Hepatic stellate cell (primary cell): ENCODE measurements around the gene LILRA1.
"Not testable (repeated sequence)": the region's sequence is repeated elsewhere in the genome, so short reads cannot be mapped to it uniquely, and the experiment has no call there.

Experiments used
- DNase-seq: peaks from one replicate; pipeline ENCODE4 v3.0.0; 2011; ENCODE audit warnings: low spot score

The LILRA1 gene

GRCh38 chr19:54593445-54593844, at the start of gene LILRA1:
Gene LILRA1 (plus strand): TSS chr19:54593632. CDS start chr19:54594245, 613 bp downstream.
- not testable (repeated sequence) for DNase-seq

GRCh38 chr19:54548806-54549205, 44.6 kb upstream of the LILRA1 start:
- no peak for DNase-seq

GRCh38 chr19:54549224-54549623, 44.2 kb upstream of the LILRA1 start:
- no peak for DNase-seq

- no peak for DNase-seq
These were observed 42.1 kb upstream of the LILRA1 start for GRCh38 chr19:54551293-54551692.

- no peak for DNase-seq
These were observed 41.2 kb upstream of the LILRA1 start for GRCh38 chr19:54551950-54552912.

GRCh38 chr19:54552913-54553310, 40.5 kb upstream of the LILRA1 start:
- no peak for DNase-seq

GRCh38 chr19:54554006-54554405, 39.4 kb upstream of the LILRA1 start:
- DNase-seq: no peak

- DNase-seq: no peak
These were observed 38.5 kb upstream of the LILRA1 start for GRCh38 chr19:54554896-54555295.

- DNase-seq: no peak
These were observed 37.2 kb upstream of the LILRA1 start for GRCh38 chr19:54556194-54556593.

GRCh38 chr19:54558339-54558738, 35.1 kb upstream of the LILRA1 start:
- no peak for DNase-seq

GRCh38 chr19:54560881-54561385, 32.5 kb upstream of the LILRA1 start:
- DNase-seq: no peak

GRCh38 chr19:54561840-54562239, 31.6 kb upstream of the LILRA1 start:
- no peak for DNase-seq

- not testable (repeated sequence) for DNase-seq
These were observed 30.2 kb upstream of the LILRA1 start for GRCh38 chr19:54563206-54563605.

- no peak for DNase-seq
These were observed 23.1 kb upstream of the LILRA1 start for GRCh38 chr19:54570316-54570715.

- DNase-seq: not testable (repeated sequence)
These were observed 21.5 kb upstream of the LILRA1 start for GRCh38 chr19:54571715-54572615.

- no peak for DNase-seq
These were observed 20.6 kb upstream of the LILRA1 start for GRCh38 chr19:54572696-54573311.

GRCh38 chr19:54573330-54573872, 20.0 kb upstream of the LILRA1 start, which contains the start of gene LILRA2:
Gene LILRA2 (plus strand): TSS chr19:54573790. CDS start chr19:54573879, 89 bp downstream.
- DNase-seq: no peak

- DNase-seq: no peak
These were observed 19.4 kb upstream of the LILRA1 start for GRCh38 chr19:54574051-54574450.

GRCh38 chr19:54574527-54575056, 18.8 kb upstream of the LILRA1 start:
- DNase-seq: no peak

GRCh38 chr19:54575205-54575604, 18.2 kb upstream of the LILRA1 start:
- DNase-seq: not testable (repeated sequence)

GRCh38 chr19:54576411-54576976, 16.9 kb upstream of the LILRA1 start:
- no peak for DNase-seq
